H1 (cell line): ENCODE measurements around the gene PALM2AKAP2. TPM values are rescaled to one million over a fixed set of nuclear protein-coding genes. Genes with fewer than 3 reads are reported as not detected.

Source experiments
- polyA plus RNA-seq, 7 experiments: library from polyadenylated mRNA; depleted of rRNA in 3 of 7; stranded (reverse) in 5 of 7; unstranded in 2 of 7; fragments of >200 nt in 5 of 7; fragments of 200-250 nt in 2 of 7; gene quantifications; 1 replicate in 5 of 7; 2 replicates in 1 of 7; 4 replicates in 1 of 7; pipeline versions ENCODE4 v1.2.1 to v1.2.3, GENCODE V29; 2011 to 2013; ENCODE audit warnings: missing spikeins in 2 of 7, mixed read lengths in 2 of 7
- total RNA-seq: library from RNA; stranded (reverse); fragmentation: NEBNext Ultra II Directional; extraction: Animal tissue kit (Norgen Biotek cat#: 25700); gene quantifications from 2 replicates; pipeline ENCODE4 v1.2.1, GENCODE V29; 2021
- TF ChIP-seq, protein P1 (sequence below), 3 experiments: IDR thresholded peaks; 1 replicate in 2 of 3; 2 replicates in 1 of 3; pipeline versions ENCODE4 v1.5.1 to v1.6.1; 2011; ENCODE audit warnings: low read length in 3 of 3, mild to moderate bottlenecking in 3 of 3, inconsistent platforms in 2 of 3, low read depth in 1 of 3, moderate library complexity in 1 of 3; ENCODE audit not compliant: insufficient read depth in 1 of 3; ENCODE audit errors: control extremely low read depth in 1 of 3

The PALM2AKAP2 gene
- total and polyA plus RNA-seq, 2 of the 8 experiments (the other 6 are each of a cell fraction or from before 2014, with no cell fraction given): 0.38 to 20.5 TPM

DNA sequence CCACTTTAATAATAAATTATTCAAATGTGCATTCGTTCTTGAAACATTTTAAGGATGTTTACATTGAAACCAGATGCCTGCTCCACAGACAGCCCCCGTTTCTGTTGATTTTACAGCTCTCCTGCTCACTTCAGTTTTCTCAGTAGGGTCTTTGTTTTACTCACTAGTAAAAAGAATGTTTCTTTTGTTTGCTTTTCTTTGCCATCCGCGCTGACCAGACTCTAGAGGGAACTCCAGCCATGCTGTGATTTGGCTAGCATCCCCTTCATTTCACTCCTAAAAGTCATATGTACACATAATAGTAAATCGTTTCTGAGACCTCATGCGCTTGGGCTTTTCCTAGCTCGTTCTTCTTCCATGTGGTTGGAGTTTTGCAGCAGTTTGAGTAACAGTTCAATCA lies 28.7 kb upstream of the PALM2AKAP2 start (continued):
- TF ChIP-seq, protein P1, sequence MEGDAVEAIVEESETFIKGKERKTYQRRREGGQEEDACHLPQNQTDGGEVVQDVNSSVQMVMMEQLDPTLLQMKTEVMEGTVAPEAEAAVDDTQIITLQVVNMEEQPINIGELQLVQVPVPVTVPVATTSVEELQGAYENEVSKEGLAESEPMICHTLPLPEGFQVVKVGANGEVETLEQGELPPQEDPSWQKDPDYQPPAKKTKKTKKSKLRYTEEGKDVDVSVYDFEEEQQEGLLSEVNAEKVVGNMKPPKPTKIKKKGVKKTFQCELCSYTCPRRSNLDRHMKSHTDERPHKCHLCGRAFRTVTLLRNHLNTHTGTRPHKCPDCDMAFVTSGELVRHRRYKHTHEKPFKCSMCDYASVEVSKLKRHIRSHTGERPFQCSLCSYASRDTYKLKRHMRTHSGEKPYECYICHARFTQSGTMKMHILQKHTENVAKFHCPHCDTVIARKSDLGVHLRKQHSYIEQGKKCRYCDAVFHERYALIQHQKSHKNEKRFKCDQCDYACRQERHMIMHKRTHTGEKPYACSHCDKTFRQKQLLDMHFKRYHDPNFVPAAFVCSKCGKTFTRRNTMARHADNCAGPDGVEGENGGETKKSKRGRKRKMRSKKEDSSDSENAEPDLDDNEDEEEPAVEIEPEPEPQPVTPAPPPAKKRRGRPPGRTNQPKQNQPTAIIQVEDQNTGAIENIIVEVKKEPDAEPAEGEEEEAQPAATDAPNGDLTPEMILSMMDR (IDR thresholded peaks at IDR 0.05; ENCODE audit: control extremely low read depth in 1 of 3, insufficient read depth in 1 of 3, low read depth in 1 of 3, low read length in 3 of 3): no peak
